H9 (cell line): Measurements from ENCODE around the gene IFT122. TPM values are rescaled to one million over a fixed set of nuclear protein-coding genes. Genes with fewer than 3 reads are reported as not detected.

ENCODE experiments used
- DNase-seq: peaks from one replicate; pipeline ENCODE4 v3.0.0-alpha.2; 2017
- H2AFZ ChIP-seq: one replicate; pipeline ENCODE4 v1.6.1; 2013; ENCODE audit warnings: mild to moderate bottlenecking, low read length, control low read depth, moderate library complexity
- H2AK5ac ChIP-seq: 2 replicates; pipeline ENCODE4 v1.6.1; 2013; ENCODE audit warnings: low read length, control low read depth, mixed read lengths; ENCODE audit not compliant: insufficient read length
- H2BK120ac ChIP-seq: one replicate; pipeline ENCODE4 v1.6.1; 2013; ENCODE audit warnings: low read depth, mild to moderate bottlenecking, low read length, control low read depth, inconsistent platforms; ENCODE audit not compliant: poor library complexity, severe bottlenecking
- H2BK12ac ChIP-seq: 2 replicates; pipeline ENCODE4 v1.6.1; 2013; ENCODE audit warnings: low read length, control low read depth, mixed read lengths, low read depth; ENCODE audit not compliant: insufficient read length
- H2BK15ac ChIP-seq: 2 replicates; pipeline ENCODE4 v1.6.1; 2013; ENCODE audit warnings: low read depth, low read length, control low read depth
- H2BK20ac ChIP-seq: one replicate; pipeline ENCODE4 v1.6.1; 2013; ENCODE audit warnings: low read depth, mild to moderate bottlenecking, low read length, control low read depth, inconsistent platforms; ENCODE audit not compliant: poor library complexity, severe bottlenecking
- H2BK5ac ChIP-seq: 2 replicates; pipeline ENCODE4 v1.6.1; 2013; ENCODE audit warnings: low read length, control low read depth, mixed read lengths; ENCODE audit not compliant: insufficient read length
- H3K14ac ChIP-seq: 2 replicates; pipeline ENCODE4 v1.6.1; 2013; ENCODE audit warnings: low read length, control low read depth; ENCODE audit not compliant: insufficient read depth
- H3K18ac ChIP-seq: 2 replicates; pipeline ENCODE4 v1.6.1; 2013; ENCODE audit warnings: low read depth, mild to moderate bottlenecking, mixed read lengths, low read length, control low read depth; ENCODE audit not compliant: insufficient read length
- H3K23ac ChIP-seq: 2 replicates; pipeline ENCODE4 v1.6.1; 2013; ENCODE audit warnings: low read length, control low read depth, mixed read lengths, low read depth; ENCODE audit not compliant: insufficient read length
- H3K23me2 ChIP-seq: 2 replicates; pipeline ENCODE4 v1.6.1; 2013; ENCODE audit warnings: low read depth, mild to moderate bottlenecking, mixed read lengths, low read length, control low read depth; ENCODE audit not compliant: insufficient read length, poor library complexity, severe bottlenecking
- H3K27ac ChIP-seq: 2 replicates; pipeline ENCODE4 v1.5.1; 2013; ENCODE audit warnings: low read length, control low read depth, mixed read lengths, low read depth; ENCODE audit not compliant: insufficient read length
- H3K27me3 ChIP-seq: 2 replicates; pipeline ENCODE4 v1.6.1; 2013; ENCODE audit warnings: low read length, control low read depth, inconsistent platforms; ENCODE audit not compliant: insufficient read depth
- H3K4ac ChIP-seq: 2 replicates; pipeline ENCODE4 v1.6.1; 2013; ENCODE audit warnings: low read depth, mild to moderate bottlenecking, control low read depth, inconsistent platforms, low read length, moderate library complexity
- H3K4me1 ChIP-seq: 2 replicates; pipeline ENCODE4 v1.6.1; 2013; ENCODE audit warnings: low read length, control low read depth, inconsistent platforms; ENCODE audit not compliant: insufficient read depth
- H3K4me2 ChIP-seq: 2 replicates; pipeline ENCODE4 v1.6.1; 2013; ENCODE audit warnings: low read length, control low read depth, mixed read lengths; ENCODE audit not compliant: insufficient read length, insufficient read depth
- H3K56ac ChIP-seq: 2 replicates; pipeline ENCODE4 v1.6.1; 2013; ENCODE audit warnings: low read depth, mild to moderate bottlenecking, mixed read lengths, low read length, control low read depth; ENCODE audit not compliant: insufficient read length
- H3K79me1 ChIP-seq: 2 replicates; pipeline ENCODE4 v1.6.1; 2013; ENCODE audit warnings: low read depth, mild to moderate bottlenecking, moderate library complexity, low read length, control low read depth, inconsistent platforms; ENCODE audit not compliant: insufficient read depth, poor library complexity, severe bottlenecking
- H3K79me2 ChIP-seq: 2 replicates; pipeline ENCODE4 v1.6.1; 2013; ENCODE audit warnings: low read length, control low read depth, inconsistent platforms; ENCODE audit not compliant: insufficient read depth
- H3K9ac ChIP-seq: 2 replicates; pipeline ENCODE4 v1.6.1; 2013; ENCODE audit warnings: low read length, control low read depth, mixed read lengths; ENCODE audit not compliant: insufficient read length; ENCODE audit errors: extremely low read depth
- H3K9me3 ChIP-seq: one replicate; pipeline ENCODE4 v1.6.1; 2013; ENCODE audit warnings: low read depth, low read length, inconsistent platforms; ENCODE audit not compliant: control insufficient read depth
- H3T11ph ChIP-seq: one replicate; pipeline ENCODE4 v1.6.1; 2013; ENCODE audit warnings: mild to moderate bottlenecking, low read length, control low read depth, inconsistent platforms
- H4K20me1 ChIP-seq: one replicate; pipeline ENCODE4 v1.6.1; 2013; ENCODE audit not compliant: control insufficient read depth, insufficient read length, insufficient read depth
- H4K5ac ChIP-seq: 2 replicates; pipeline ENCODE4 v1.6.1; 2013; ENCODE audit warnings: low read depth, mild to moderate bottlenecking, mixed read lengths, low read length, control low read depth; ENCODE audit not compliant: insufficient read length
- H4K8ac ChIP-seq: replicated peaks from 2 replicates; pipeline ENCODE4 v1.6.1; 2013; ENCODE audit warnings: low read length, control low read depth, mixed read lengths, low read depth; ENCODE audit not compliant: insufficient read length
- H4K91ac ChIP-seq: 2 replicates; pipeline ENCODE4 v1.6.1; 2013; ENCODE audit warnings: low read depth, mild to moderate bottlenecking, moderate library complexity, mixed read lengths, low read length, control low read depth; ENCODE audit not compliant: insufficient read length
- H3K27ac Mint-ChIP-seq, 3 experiments: 2 replicates in 2 of 3; 3 replicates in 1 of 3; pipeline ENCODE4 v1.8.0; 2020 to 2021; ENCODE audit warnings: mixed read lengths in 3 of 3, mild to moderate bottlenecking in 1 of 3, moderate library complexity in 1 of 3
- H3K27me3 Mint-ChIP-seq: 2 replicates; pipeline ENCODE4 v1.8.0; 2021; ENCODE audit warnings: low read depth, mild to moderate bottlenecking, moderate library complexity, mixed read lengths
- H3K36me3 Mint-ChIP-seq, 3 experiments: 2 replicates in 2 of 3; 3 replicates in 1 of 3; pipeline ENCODE4 v1.8.0; 2020 to 2021; ENCODE audit warnings: low read depth in 3 of 3, mixed read lengths in 3 of 3; ENCODE audit not compliant: insufficient read depth in 1 of 3
- H3K4me1 Mint-ChIP-seq, 2 experiments: 2 replicates each; pipeline ENCODE4 v1.8.0; 2020; ENCODE audit warnings: mixed read lengths in 2 of 2
- H3K4me3 Mint-ChIP-seq, 2 experiments: 2 replicates in 1 of 2; 3 replicates in 1 of 2; pipeline ENCODE4 v1.8.0; 2020 to 2021; ENCODE audit warnings: mild to moderate bottlenecking in 2 of 2, mixed read lengths in 2 of 2, moderate library complexity in 1 of 2
- H3K9me3 Mint-ChIP-seq, 2 experiments: 2 replicates in 1 of 2; 3 replicates in 1 of 2; pipeline ENCODE4 v1.8.0; 2020; ENCODE audit warnings: mild to moderate bottlenecking in 2 of 2, mixed read lengths in 2 of 2, moderate library complexity in 1 of 2
- CTCF ChIP-seq: fragments of 200-600 bp; sonication (generic); conservative IDR thresholded peaks from 3 replicates; pipeline ENCODE4 v1.8.0; 2021; ENCODE audit warnings: antibody characterized with exemption, mild to moderate bottlenecking
- WGBS: extraction: QIAGEN DNeasy Blood & Tissue Kit; methylation state at CpG from one replicate; pipeline ENCODE4 v1.1.7; 2013; ENCODE audit warnings: missing lambda C conversion rate, low lambda C conversion rate, mixed read lengths; ENCODE audit not compliant: insufficient read length; ENCODE audit errors: extremely low coverage; 5-methylcytosine and 5-hydroxymethylcytosine counted together
- total RNA-seq: library from RNA; stranded (reverse); gene quantifications from 2 replicates; pipeline ENCODE4 v1.2.1, GENCODE V29; 2021

The IFT122 gene
- total RNA-seq, 1 experiment from 2014 or later: 19.3 TPM

DNA sequence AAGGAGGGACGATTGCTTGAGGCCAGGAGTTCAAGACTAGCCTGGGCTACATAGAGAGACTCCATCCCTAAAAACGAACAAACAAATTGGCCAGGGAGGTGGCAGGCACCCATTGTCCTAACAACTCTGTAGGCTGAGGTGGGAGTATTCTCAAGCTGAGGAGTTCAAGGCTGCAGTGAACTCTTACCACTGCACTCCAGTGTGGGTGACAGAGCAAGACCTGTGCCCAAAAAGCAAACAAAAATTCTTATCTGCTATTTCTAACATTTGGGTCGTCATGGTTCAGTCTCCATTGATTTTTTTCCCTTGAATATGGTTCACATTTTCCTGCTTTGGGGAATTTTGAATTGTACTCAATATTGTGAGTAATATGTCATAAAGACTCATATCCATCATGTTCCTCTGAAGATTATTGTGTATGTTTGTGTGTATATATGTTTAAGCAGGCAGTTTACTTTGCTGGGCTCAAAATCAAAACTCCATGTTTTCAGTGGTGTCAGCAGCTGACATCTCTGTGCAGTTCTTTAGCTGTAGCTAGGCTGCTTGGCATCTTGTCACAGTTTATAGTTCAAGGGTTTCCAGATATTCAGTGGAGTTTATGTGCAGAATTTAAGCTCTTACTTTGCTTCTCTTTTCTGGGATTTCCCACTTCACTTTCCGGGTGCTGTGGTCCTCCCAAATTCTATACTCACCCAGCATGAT, 33.2 kb downstream of the IFT122 start:
- no peak overlapping the region for H2AK5ac ChIP-seq
- H3K9me3 ChIP-seq: no peaks in the 10 kb centered on the region
- no peak overlapping the region for H4K8ac ChIP-seq
- H3K27me3 ChIP-seq: no peaks in the 10 kb centered on the region
- no peak overlapping the region for H3K18ac ChIP-seq
- DNase-seq: no peak
- no peaks in the 10 kb centered on the region for H3K4me1 ChIP-seq
- no peak overlapping the region for H2AFZ ChIP-seq
- no peak overlapping the region for H3K9ac ChIP-seq
- H2BK5ac ChIP-seq: no peak overlapping the region
- Mint-ChIP-seq H3K27ac (no peak overlapping the region), H3K36me3 (peaks cover 2 to 29% (median 20%) of the 10 kb centered on the region in 3 experiments; a peak in 5 of 7 replicates), H3K4me1 (no peaks in the 10 kb centered on the region), H3K4me3 (no peak overlapping the region), H3K9me3 (no peaks in the 10 kb centered on the region), H3K27me3 (no peaks in the 10 kb centered on the region)
- no peak overlapping the region for H4K91ac ChIP-seq
- H2BK120ac ChIP-seq: no peak overlapping the region
- H3K56ac ChIP-seq: no peak overlapping the region
- H3K27ac ChIP-seq: no peak overlapping the region
- no peak overlapping the region for H2BK20ac ChIP-seq
- H3K14ac ChIP-seq: no peak overlapping the region
- no peak overlapping the region for H3T11ph ChIP-seq
- no peaks in the 10 kb centered on the region for H4K20me1 ChIP-seq
- no peak overlapping the region for H3K4me2 ChIP-seq
- H3K23ac ChIP-seq: no peak overlapping the region
- TF ChIP-seq CTCF: no peak
- no peaks in the 10 kb centered on the region for H3K79me2 ChIP-seq
- H2BK15ac ChIP-seq: no peak overlapping the region
- no peak overlapping the region for H3K4ac ChIP-seq
- WGBS: no CpG with 5 or more reads among the region's 4 CpGs
- no peaks in the 10 kb centered on the region for H3K23me2 ChIP-seq
- no peak overlapping the region for H4K5ac ChIP-seq
- H2BK12ac ChIP-seq: no peak overlapping the region
- H3K79me1 ChIP-seq: no peaks in the 10 kb centered on the region
